IMR-90 (cell line): Measurements from ENCODE around the gene DCAF6. TPM values are rescaled to one million over a fixed set of nuclear protein-coding genes. Genes with fewer than 3 reads are reported as not detected.

ENCODE experiments used
- ATAC-seq: fragments of 200-7000 bp; cut with Tn5 transposase; 2 replicates; pipeline ENCODE4 v1.9.1; 2020; ENCODE audit warnings: low read depth, mild to moderate bottlenecking, moderate library complexity
- BruUV-seq: library from RNA; stranded (reverse); fragments of 400-500 nt; replicated peaks from 2 replicates; lab custom pipeline; 2021; lab: Mats Ljungman, UMichigan
- CTCF ChIA-PET: fragments of 300-600 bp; formaldehyde crosslinking; extraction: SDS; loops from one replicate; lab custom pipeline; 2021; ENCODE audit warnings: antibody characterized with exemption; lab: Yijun Ruan, JAX
- POLR2A ChIA-PET: fragments of 300-600 bp; sonication (Branson Sonifier 250); formaldehyde crosslinking; loops from one replicate; lab custom pipeline; 2022; ENCODE audit warnings: antibody characterized with exemption; ENCODE audit not compliant: unreplicated experiment; lab: Charles Lee
- DNase-seq: peaks from one replicate; pipeline ENCODE4 v3.0.0; 2013
- H2AFZ ChIP-seq: replicated peaks from 2 replicates; pipeline ENCODE3; 2013; ENCODE audit warnings: low read length, mild to moderate bottlenecking; ENCODE audit not compliant: poor library complexity
- H2AK5ac ChIP-seq: 2 replicates; pipeline ENCODE4 v1.6.1; 2013; ENCODE audit warnings: low read depth, low read length, inconsistent platforms
- H2AK9ac ChIP-seq: replicated peaks from 2 replicates; pipeline ENCODE3; 2013; ENCODE audit warnings: mild to moderate bottlenecking, low read depth, low read length, moderate library complexity; ENCODE audit not compliant: poor library complexity
- H2BK120ac ChIP-seq: 2 replicates; pipeline ENCODE4 v1.6.1; 2013; ENCODE audit warnings: low read depth, low read length, inconsistent platforms
- H2BK15ac ChIP-seq: 3 replicates; pipeline ENCODE4 v1.6.1; 2013; ENCODE audit warnings: low read depth, low read length, inconsistent platforms
- H2BK20ac ChIP-seq: 2 replicates; pipeline ENCODE4 v1.6.1; 2013; ENCODE audit warnings: low read depth, mild to moderate bottlenecking, inconsistent platforms, low read length, moderate library complexity
- H2BK5ac ChIP-seq: 2 replicates; pipeline ENCODE4 v1.6.1; 2013; ENCODE audit warnings: mild to moderate bottlenecking, low read depth, low read length, inconsistent platforms; ENCODE audit not compliant: poor library complexity, severe bottlenecking
- H3K14ac ChIP-seq: replicated peaks from 2 replicates; pipeline ENCODE4 v1.6.1; 2013; ENCODE audit warnings: low read depth, low read length, inconsistent platforms
- H3K18ac ChIP-seq: 2 replicates; pipeline ENCODE4 v1.6.1; 2013; ENCODE audit warnings: low read depth, low read length, control low read depth
- H3K23ac ChIP-seq: 2 replicates; pipeline ENCODE4 v1.6.1; 2013; ENCODE audit warnings: low read depth, low read length, inconsistent platforms
- H3K27ac ChIP-seq: 2 replicates; pipeline ENCODE4 v1.5.1; 2013; ENCODE audit warnings: mild to moderate bottlenecking, control low read depth, low read length; ENCODE audit not compliant: insufficient read depth
- H3K27me3 ChIP-seq: 2 replicates; pipeline ENCODE4 v1.6.1; 2013; ENCODE audit warnings: low read length; ENCODE audit not compliant: control insufficient read depth, insufficient read depth
- H3K36me3 ChIP-seq: 2 replicates; pipeline ENCODE4 v1.6.1; 2013; ENCODE audit warnings: low read length, mixed read lengths; ENCODE audit not compliant: control insufficient read depth, insufficient read depth
- H3K4ac ChIP-seq: 2 replicates; pipeline ENCODE4 v1.6.1; 2013; ENCODE audit warnings: low read depth, low read length, inconsistent platforms
- H3K4me1 ChIP-seq: 2 replicates; pipeline ENCODE4 v1.6.1; 2013; ENCODE audit warnings: low read length, mixed read lengths; ENCODE audit not compliant: control insufficient read depth, insufficient read depth
- H3K4me2 ChIP-seq: 2 replicates; pipeline ENCODE4 v1.6.1; 2013; ENCODE audit warnings: low read depth, mild to moderate bottlenecking, control low read depth, low read length, moderate library complexity
- H3K4me3 ChIP-seq: 2 replicates; pipeline ENCODE4 v1.5.1; 2013; ENCODE audit warnings: low read depth, mild to moderate bottlenecking, control low read depth, low read length, moderate library complexity; ENCODE audit not compliant: insufficient read depth
- H3K56ac ChIP-seq: 2 replicates; pipeline ENCODE4 v1.6.1; 2013; ENCODE audit warnings: low read length, inconsistent platforms; ENCODE audit not compliant: insufficient read depth; ENCODE audit errors: extremely low read depth
- H3K79me1 ChIP-seq, 2 experiments: 2 replicates each; pipeline ENCODE4 v1.6.1; 2013; ENCODE audit warnings: low read length in 2 of 2, inconsistent platforms in 1 of 2, low read depth in 1 of 2
- H3K9ac ChIP-seq: 2 replicates; pipeline ENCODE4 v1.6.1; 2013; ENCODE audit warnings: low read depth, low read length, control low read depth
- H3K9me1 ChIP-seq: 2 replicates; pipeline ENCODE4 v1.6.1; 2013; ENCODE audit warnings: low read length, inconsistent platforms; ENCODE audit not compliant: insufficient read depth
- H3K9me3 ChIP-seq: 2 replicates; pipeline ENCODE4 v1.6.1; 2013; ENCODE audit warnings: low read length; ENCODE audit not compliant: control insufficient read depth, insufficient read depth
- H4K20me1 ChIP-seq: 2 replicates; pipeline ENCODE4 v1.6.1; 2013; ENCODE audit warnings: low read length, inconsistent platforms; ENCODE audit not compliant: insufficient read depth
- H4K5ac ChIP-seq: 2 replicates; pipeline ENCODE4 v1.6.1; 2013; ENCODE audit warnings: mild to moderate bottlenecking, low read depth, low read length, control low read depth
- H4K8ac ChIP-seq, 2 experiments: 2 replicates each; pipeline ENCODE4 v1.6.1; 2013; ENCODE audit warnings: low read depth in 2 of 2, low read length in 2 of 2, control low read depth in 1 of 2, inconsistent platforms in 1 of 2
- H4K91ac ChIP-seq: 2 replicates; pipeline ENCODE4 v1.6.1; 2013; ENCODE audit warnings: low read depth, low read length, inconsistent platforms; ENCODE audit not compliant: insufficient read depth
- BHLHE40 ChIP-seq: fragments of 150-350 bp; IDR thresholded peaks from 2 replicates; pipeline ENCODE4 v1.6.1; 2016; ENCODE audit warnings: mild to moderate bottlenecking, low read depth, low read length
- CEBPB ChIP-seq: IDR thresholded peaks from 2 replicates; pipeline ENCODE4 v1.6.1; 2012; ENCODE audit warnings: low read depth, low read length, improper control_type of control experiment
- CHD1 ChIP-seq: IDR thresholded peaks from 2 replicates; pipeline ENCODE4 v1.6.1; 2012; ENCODE audit warnings: low read depth, low read length, improper control_type of control experiment
- CTCF ChIP-seq: conservative IDR thresholded peaks from 2 replicates; pipeline ENCODE4 v1.5.1; 2012; ENCODE audit warnings: mild to moderate bottlenecking, low read depth, low read length, improper control_type of control experiment
- FOS ChIP-seq: fragments of 150-350 bp; IDR thresholded peaks from 2 replicates; pipeline ENCODE4 v1.6.1; 2016; ENCODE audit warnings: low read depth, low read length
- MAFK ChIP-seq: IDR thresholded peaks from 2 replicates; pipeline ENCODE4 v1.6.1; 2012; ENCODE audit warnings: low read depth, low read length, improper control_type of control experiment
- MXI1 ChIP-seq: IDR thresholded peaks from 2 replicates; pipeline ENCODE4 v1.6.1; 2012; ENCODE audit warnings: low read depth, mild to moderate bottlenecking, low read length, moderate library complexity, borderline replicate concordance
- NFE2L2 ChIP-seq: fragments of 150-350 bp; IDR thresholded peaks from 2 replicates; pipeline ENCODE4 v1.6.1; 2016; ENCODE audit warnings: low read depth, mild to moderate bottlenecking, low read length
- POLR2A ChIP-seq: IDR thresholded peaks from 2 replicates; pipeline ENCODE4 v1.6.1; 2012; ENCODE audit warnings: mild to moderate bottlenecking, low read depth, low read length
- RAD21 ChIP-seq: IDR thresholded peaks from 2 replicates; pipeline ENCODE4 v1.6.1; 2012; ENCODE audit warnings: low read length, improper control_type of control experiment
- RCOR1 ChIP-seq: IDR thresholded peaks from 2 replicates; pipeline ENCODE4 v1.6.1; 2012; ENCODE audit warnings: mild to moderate bottlenecking, low read length, improper control_type of control experiment; ENCODE audit not compliant: insufficient replicate concordance
- RFX5 ChIP-seq: IDR thresholded peaks from 2 replicates; pipeline ENCODE4 v1.8.0; 2012; ENCODE audit warnings: low read depth, mild to moderate bottlenecking, low read length, moderate library complexity
- SMC3 ChIP-seq: fragments of 150-350 bp; IDR thresholded peaks from 2 replicates; pipeline ENCODE4 v1.6.1; 2016; ENCODE audit warnings: low read depth, mild to moderate bottlenecking, antibody characterized with exemption, low read length, moderate library complexity
- WGBS, 2 experiments: methylation state at CpG; one replicate each; pipeline versions ENCODE4 v1.1.5 to v1.1.7; 2013; ENCODE audit warnings: missing lambda C conversion rate in 2 of 2; ENCODE audit not compliant: insufficient read length in 1 of 2; ENCODE audit errors: extremely low coverage in 2 of 2; 5-methylcytosine and 5-hydroxymethylcytosine counted together
- dilution Hi-C: fragments of 300-500 bp; cut with HindIII; formaldehyde crosslinking; loops from one replicate; pipeline ENCODE4 v1.14.3; 2018; ENCODE audit warnings: low sequenced_read_pairs; ENCODE audit not compliant: unreplicated experiment
- in situ Hi-C: fragments of 300-500 bp; cut with MboI; formaldehyde crosslinking; loops from 3 replicates; pipeline ENCODE4 v1.14.3; 2019; ENCODE audit warnings: low sequenced_read_pairs, inconsistent platforms, mixed read lengths
- intact Hi-C: fragments of 100-400 bp; cut with micrococcal nuclease; formaldehyde crosslinking; loops from 2 replicates; pipeline ENCODE4 v1.10.0; 2022
- polyA plus RNA-seq, 3 experiments: library from polyadenylated mRNA; depleted of rRNA; stranded (reverse); fragments of >200 nt; gene quantifications; 2 replicates each; pipeline ENCODE4 v1.2.3, GENCODE V29; 2012; ENCODE audit warnings: low replicate concordance in 1 of 3
- total RNA-seq: library from RNA; depleted of rRNA; stranded (reverse); fragments of >200 nt; gene quantifications from 2 replicates; pipeline ENCODE4 v1.2.3, GENCODE V29; 2012
- TF ChIP-seq, protein P1 (sequence below): fragments of 150-350 bp; IDR thresholded peaks from 2 replicates; pipeline ENCODE4 v1.6.1; 2016; ENCODE audit warnings: low read depth, mild to moderate bottlenecking, low read length, moderate library complexity, borderline replicate concordance

DCAF6 gene
- total and polyA plus RNA-seq, 2 of the 4 experiments (the other 2 are of a cell fraction), result 60.4 to 88.7 TPM

DNA sequence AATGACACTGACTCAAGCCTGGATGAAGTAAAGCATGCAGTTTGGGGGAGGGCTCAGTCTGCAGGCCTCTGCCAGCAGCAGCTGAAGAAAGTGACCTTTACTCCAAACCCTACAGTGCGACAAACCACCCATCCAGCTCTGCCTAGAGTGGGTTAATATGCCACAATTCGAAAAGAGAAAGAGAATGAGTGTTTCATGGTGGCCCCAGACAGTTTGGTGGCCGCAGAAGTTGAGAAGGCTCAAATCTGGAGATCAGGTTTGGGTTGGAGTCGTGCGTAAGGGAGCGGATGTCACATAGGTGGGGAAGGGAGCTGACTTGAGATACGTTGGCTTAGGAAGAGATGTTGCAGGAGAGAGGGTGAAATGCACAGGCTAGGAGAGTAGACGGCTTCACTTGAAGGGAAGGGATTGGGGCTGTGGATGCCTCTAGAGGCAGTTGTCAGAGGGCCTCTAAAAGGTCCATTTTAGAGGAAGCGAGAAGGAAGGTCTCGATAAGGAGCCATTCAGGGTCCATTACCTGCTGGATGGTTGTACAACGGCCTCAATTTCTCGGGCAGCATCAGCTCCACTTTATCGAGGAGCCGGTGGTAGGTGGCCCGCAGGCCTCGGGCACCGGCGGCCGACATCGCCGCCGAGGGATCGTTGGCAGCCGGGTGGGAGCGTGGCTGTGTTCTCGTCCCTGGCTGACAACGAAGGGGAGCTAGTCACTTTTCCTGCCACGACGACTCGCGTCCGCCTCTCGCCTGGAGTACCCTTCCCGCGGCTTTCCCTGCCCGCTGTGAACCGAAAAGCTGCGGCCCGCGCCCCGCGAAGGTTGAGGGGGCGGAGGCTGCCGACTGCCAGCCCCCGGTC lies 1.0 kb upstream of the DCAF6 start:
- H3K9me1 ChIP-seq, result no peaks in the 10 kb centered on the region
- ChIA-PET CTCF (interaction anchor here (0.7 to 2.1 kb wide), 2 partner anchors 69 to 147 kb away, joined by 3 to 7 read pairs; no protein-coding TSS in a partner anchor), POLR2A (interaction anchor here (0.8 kb wide), 1 partner anchor 8 kb away, joined by 3 read pairs; no protein-coding TSS in a partner anchor)
- H3K23ac ChIP-seq, result peak overlapping the region; percentile 80
- WGBS, 2 experiments, result 1% methylated on average over 20 of the region's 45 CpGs; no CpG with 5 or more reads in 1 of the 2 experiments
- H3K18ac ChIP-seq, result peak overlapping the region; percentile 51
- H2AK9ac ChIP-seq, result peak overlapping the region; percentile 99
- H2BK5ac ChIP-seq, result peak overlapping the region; percentile 58
- intact Hi-C loops (loop anchor here (1.0 to 5.0 kb wide), 7 partner anchors 31 to 292 kb away; partner anchors contain the start of gene SFT2D2), dilution Hi-C loops (no loop called here), in situ Hi-C loops (no loop called here)
- peak; percentile 65 for DNase-seq
- peak overlapping the region; percentile 37 for H4K91ac ChIP-seq
- ATAC-seq, result peak; percentile 7
- 0 out of 2 replicates have a peak overlapping the region, but pooled peaks have one; percentile 15 for H2BK20ac ChIP-seq
- H3K9me3 ChIP-seq, result no peaks in the 10 kb centered on the region
- peak overlapping the region; percentile 37 for H2BK120ac ChIP-seq
- peak overlapping the region; percentile 27; the same call in 1 of the 3 replicates for H2BK15ac ChIP-seq
- peak overlapping the region; percentile 85 for H3K27ac ChIP-seq
- H3K4me2 ChIP-seq, result peak overlapping the region; percentile 95
- H3K36me3 ChIP-seq, result no peaks in the 10 kb centered on the region; the same call in 1 of the 2 replicates
- H2AFZ ChIP-seq, result peak overlapping the region; percentile 99
- TSS peak; percentile 62 for BruUV-seq
- no peaks in the 10 kb centered on the region for H3K4me1 ChIP-seq
- peak overlapping the region; percentile 14 for H4K5ac ChIP-seq
- H4K8ac ChIP-seq, result peak overlapping the region; percentile 8 to 43; a peak in 2 of 4 replicates
- H3K4ac ChIP-seq, result peak overlapping the region; percentile 73
- peaks cover 2 to 34% of the 10 kb centered on the region in 2 experiments; a peak in 2 of 4 replicates for H3K79me1 ChIP-seq
- H3K9ac ChIP-seq, result peak overlapping the region; percentile 90
- H3K27me3 ChIP-seq, result no peaks in the 10 kb centered on the region
- peak overlapping the region; percentile 65 for H2AK5ac ChIP-seq
- H3K56ac ChIP-seq, result peak overlapping the region; percentile 76
- H3K14ac ChIP-seq, result peak overlapping the region; percentile 76
- peak overlapping the region; percentile 98 for H3K4me3 ChIP-seq
- H4K20me1 ChIP-seq, result peaks cover 19% of the 10 kb centered on the region; the same call in 1 of the 2 replicates
- no peak for TF ChIP-seq CHD1
- no peak for TF ChIP-seq BHLHE40
- no peak for TF ChIP-seq SMC3
- TF ChIP-seq RFX5, result no peak
- TF ChIP-seq RCOR1, result peak; percentile 37
- TF ChIP-seq RAD21, result no peak
- peak; percentile 79 for TF ChIP-seq POLR2A
- TF ChIP-seq MAFK, result no peak
- TF ChIP-seq CEBPB, result no peak
- TF ChIP-seq, protein P1, sequence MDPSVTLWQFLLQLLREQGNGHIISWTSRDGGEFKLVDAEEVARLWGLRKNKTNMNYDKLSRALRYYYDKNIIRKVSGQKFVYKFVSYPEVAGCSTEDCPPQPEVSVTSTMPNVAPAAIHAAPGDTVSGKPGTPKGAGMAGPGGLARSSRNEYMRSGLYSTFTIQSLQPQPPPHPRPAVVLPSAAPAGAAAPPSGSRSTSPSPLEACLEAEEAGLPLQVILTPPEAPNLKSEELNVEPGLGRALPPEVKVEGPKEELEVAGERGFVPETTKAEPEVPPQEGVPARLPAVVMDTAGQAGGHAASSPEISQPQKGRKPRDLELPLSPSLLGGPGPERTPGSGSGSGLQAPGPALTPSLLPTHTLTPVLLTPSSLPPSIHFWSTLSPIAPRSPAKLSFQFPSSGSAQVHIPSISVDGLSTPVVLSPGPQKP, result no peak
- TF ChIP-seq CTCF, result no peak
- TF ChIP-seq NFE2L2, result no peak
- TF ChIP-seq MXI1, result 0 out of 2 replicates have a peak, but pooled peaks have one; percentile 61
- no peak for TF ChIP-seq FOS
